OCI-LY3 (cell line): ENCODE measurements around the gene RERE.

Experiments
- EZH2phosphoT487 ChIP-seq: fragments of 200-600 bp; shearing (Covaris generic); IDR thresholded peaks from 2 replicates; pipeline ENCODE4 v1.6.1; 2018; ENCODE audit warnings: antibody characterized with exemption, mixed run types, low read depth
- TF ChIP-seq, protein P1 (sequence below): fragments of 200-600, 300-600 bp; sonication (generic); IDR thresholded peaks from 2 replicates; pipeline ENCODE4 v1.5.1; 2014; ENCODE audit warnings: antibody characterized with exemption, low read length, low read depth

DNA sequence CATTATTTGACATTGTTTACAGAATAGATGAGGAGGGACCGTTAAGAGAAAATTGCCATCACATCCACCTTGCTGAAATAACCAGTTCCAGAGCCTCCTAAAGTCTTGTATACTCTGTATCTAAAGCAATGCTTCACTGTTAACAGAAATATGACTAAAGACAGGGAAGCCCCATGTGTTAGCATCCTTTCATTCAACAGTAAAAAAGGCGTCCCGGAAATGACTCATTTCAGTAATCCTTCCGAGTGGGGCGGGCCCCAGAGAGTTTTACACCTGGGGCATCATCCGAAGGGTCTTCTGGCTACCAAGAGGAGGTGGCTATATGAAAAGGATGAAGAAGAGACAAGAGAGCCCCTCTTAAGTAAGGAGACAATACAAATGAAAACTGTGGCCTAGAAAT is 272.4 kb downstream of the RERE start:
- TF ChIP-seq, protein P1, sequence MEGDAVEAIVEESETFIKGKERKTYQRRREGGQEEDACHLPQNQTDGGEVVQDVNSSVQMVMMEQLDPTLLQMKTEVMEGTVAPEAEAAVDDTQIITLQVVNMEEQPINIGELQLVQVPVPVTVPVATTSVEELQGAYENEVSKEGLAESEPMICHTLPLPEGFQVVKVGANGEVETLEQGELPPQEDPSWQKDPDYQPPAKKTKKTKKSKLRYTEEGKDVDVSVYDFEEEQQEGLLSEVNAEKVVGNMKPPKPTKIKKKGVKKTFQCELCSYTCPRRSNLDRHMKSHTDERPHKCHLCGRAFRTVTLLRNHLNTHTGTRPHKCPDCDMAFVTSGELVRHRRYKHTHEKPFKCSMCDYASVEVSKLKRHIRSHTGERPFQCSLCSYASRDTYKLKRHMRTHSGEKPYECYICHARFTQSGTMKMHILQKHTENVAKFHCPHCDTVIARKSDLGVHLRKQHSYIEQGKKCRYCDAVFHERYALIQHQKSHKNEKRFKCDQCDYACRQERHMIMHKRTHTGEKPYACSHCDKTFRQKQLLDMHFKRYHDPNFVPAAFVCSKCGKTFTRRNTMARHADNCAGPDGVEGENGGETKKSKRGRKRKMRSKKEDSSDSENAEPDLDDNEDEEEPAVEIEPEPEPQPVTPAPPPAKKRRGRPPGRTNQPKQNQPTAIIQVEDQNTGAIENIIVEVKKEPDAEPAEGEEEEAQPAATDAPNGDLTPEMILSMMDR: no peak
- TF ChIP-seq EZH2phosphoT487: no peak
